IPS DF 6.9 (cell line): ENCODE measurements around the gene G3BP1.

Experiments used
- DNase-seq: peaks from one replicate; pipeline ENCODE4 v3.0.0-alpha.2; 2013; ENCODE audit warnings: low read depth, low spot score
- H3K27ac ChIP-seq: one replicate; pipeline ENCODE4 v1.5.1; 2013; ENCODE audit warnings: low read length, control low read depth
- H3K27me3 ChIP-seq: 2 replicates; pipeline ENCODE4 v1.6.1; 2013; ENCODE audit warnings: mild to moderate bottlenecking, low read length; ENCODE audit not compliant: control insufficient read depth, insufficient read depth
- H3K36me3 ChIP-seq: 2 replicates; pipeline ENCODE4 v1.6.1; 2013; ENCODE audit warnings: low read length; ENCODE audit not compliant: control insufficient read depth, insufficient read depth
- H3K4me1 ChIP-seq: 2 replicates; pipeline ENCODE4 v1.6.1; 2013; ENCODE audit warnings: low read length; ENCODE audit not compliant: control insufficient read depth, insufficient read depth
- H3K4me3 ChIP-seq: 2 replicates; pipeline ENCODE4 v1.5.1; 2013; ENCODE audit warnings: mild to moderate bottlenecking, low read length
- H3K9me3 ChIP-seq: 2 replicates; pipeline ENCODE4 v1.6.1; 2013; ENCODE audit warnings: low read length, inconsistent platforms; ENCODE audit not compliant: control insufficient read depth, insufficient read depth
- WGBS: extraction: QIAGEN DNeasy Blood & Tissue Kit; methylation state at CpG from one replicate; pipeline ENCODE4 v1.1.7; 2013; ENCODE audit warnings: mixed read lengths, missing lambda C conversion rate; ENCODE audit not compliant: insufficient read length, insufficient coverage; 5-methylcytosine and 5-hydroxymethylcytosine counted together

G3BP1 gene

GRCh38 chr5:151751593-151751992, 20.2 kb upstream of the G3BP1 start:
- no peaks in the 10 kb centered on the region for H3K27me3 ChIP-seq
- no CpG with 5 or more reads among the region's 4 CpGs for WGBS

GRCh38 chr5:151755383-151755782, 16.4 kb upstream of the G3BP1 start:
- no peak for DNase-seq
- Histone ChIP-seq H3K27me3 (no peaks in the 10 kb centered on the region; the same call in 1 of the 2 replicates), H3K4me1 (peaks cover 5% of the 10 kb centered on the region; the same call in 1 of the 2 replicates), H3K4me3 (no peak overlapping the region), H3K36me3 (no peaks in the 10 kb centered on the region), H3K9me3 (no peaks in the 10 kb centered on the region), H3K27ac (no peak overlapping the region)
- no CpG with 5 or more reads among the region's 3 CpGs for WGBS

More at GRCh38 chr5:151751593-151751992, 20.2 kb upstream of the G3BP1 start:
- no peak overlapping the region for H3K4me3 ChIP-seq
- H3K36me3 ChIP-seq = no peaks in the 10 kb centered on the region
- DNase-seq = no peak
- H3K9me3 ChIP-seq = no peaks in the 10 kb centered on the region
- H3K27ac ChIP-seq = no peak overlapping the region
- H3K4me1 ChIP-seq = no peaks in the 10 kb centered on the region

GRCh38 chr5:151757233-151758140, 14.3 kb upstream of the G3BP1 start:
- no peak for DNase-seq

GRCh38 chr5:151758141-151758429, 13.7 kb upstream of the G3BP1 start:
- Histone ChIP-seq H3K27ac (no peak overlapping the region), H3K4me3 (peak overlapping the region; percentile 81), H3K9me3 (no peaks in the 10 kb centered on the region; the same call in 1 of the 2 replicates), H3K27me3 (no peaks in the 10 kb centered on the region; the same call in 1 of the 2 replicates), H3K36me3 (no peaks in the 10 kb centered on the region), H3K4me1 (peaks cover 5% of the 10 kb centered on the region; the same call in 1 of the 2 replicates)
- no peak for DNase-seq
- WGBS = no CpG with 5 or more reads among the region's 11 CpGs

More at GRCh38 chr5:151757233-151758140, 14.3 kb upstream of the G3BP1 start:
- Histone ChIP-seq H3K4me1 (peaks cover 5% of the 10 kb centered on the region; the same call in 1 of the 2 replicates), H3K4me3 (peak overlapping the region; percentile 81; the same call in 1 of the 2 replicates), H3K27ac (no peak overlapping the region), H3K27me3 (no peaks in the 10 kb centered on the region; the same call in 1 of the 2 replicates), H3K36me3 (no peaks in the 10 kb centered on the region), H3K9me3 (no peaks in the 10 kb centered on the region; the same call in 1 of the 2 replicates)
- no CpG with 5 or more reads among the region's 9 CpGs for WGBS

GRCh38 chr5:151758430-151759241, 13.1 kb upstream of the G3BP1 start, which contains the start of gene ATOX1:
ATOX1 (minus strand) TSS chr5:151758631; CDS start chr5:151758551, 80 bp downstream.
- peak within 1 kb of the TSS; percentile 81 for H3K4me3 ChIP-seq
- H3K9me3 ChIP-seq = no peaks in the 10 kb centered on the region; the same call in 1 of the 2 replicates
- WGBS = no CpG with 5 or more reads among the region's 61 CpGs
- DNase-seq = no peak
- peaks cover 5% of the 10 kb centered on the region; the same call in 1 of the 2 replicates for H3K4me1 ChIP-seq
- H3K27ac ChIP-seq = no peak within 1 kb of the TSS
- no peaks in the 10 kb centered on the region; the same call in 1 of the 2 replicates for H3K27me3 ChIP-seq
- H3K36me3 ChIP-seq = no peaks in the 10 kb centered on the region

GRCh38 chr5:151764801-151765200, 7.0 kb upstream of the G3BP1 start:
- no peak overlapping the region for H3K27ac ChIP-seq
- no peaks in the 10 kb centered on the region for H3K27me3 ChIP-seq
- DNase-seq = no peak
- no peaks in the 10 kb centered on the region for H3K36me3 ChIP-seq
- H3K4me3 ChIP-seq = no peak overlapping the region
- no peaks in the 10 kb centered on the region for H3K4me1 ChIP-seq
- no peaks in the 10 kb centered on the region; the same call in 1 of the 2 replicates for H3K9me3 ChIP-seq

GRCh38 chr5:151766975-151767374, 4.8 kb upstream of the G3BP1 start:
- H3K36me3 ChIP-seq = no peaks in the 10 kb centered on the region
- no peaks in the 10 kb centered on the region for H3K27me3 ChIP-seq
- H3K4me1 ChIP-seq = no peaks in the 10 kb centered on the region
- no peak for DNase-seq
- H3K9me3 ChIP-seq = no peaks in the 10 kb centered on the region
- H3K4me3 ChIP-seq = no peak overlapping the region
- no peak overlapping the region for H3K27ac ChIP-seq

GRCh38 chr5:151770383-151771258, 1.1 kb upstream of the G3BP1 start:
- Histone ChIP-seq H3K4me3 (peak overlapping the region; percentile 82; the same call in 1 of the 2 replicates), H3K4me1 (no peaks in the 10 kb centered on the region), H3K9me3 (no peaks in the 10 kb centered on the region), H3K27ac (no peak overlapping the region), H3K36me3 (no peaks in the 10 kb centered on the region), H3K27me3 (no peaks in the 10 kb centered on the region)
- no peak for DNase-seq
- WGBS = no CpG with 5 or more reads among the region's 75 CpGs

GRCh38 chr5:151772029-151772845, 483 bp downstream of the G3BP1 start:
- H3K9me3 ChIP-seq = no peaks in the 10 kb centered on the region
- no CpG with 5 or more reads among the region's 87 CpGs for WGBS
- no peak overlapping the region for H3K27ac ChIP-seq
- no peaks in the 10 kb centered on the region for H3K36me3 ChIP-seq
- H3K4me3 ChIP-seq = peak overlapping the region; percentile 60
- H3K4me1 ChIP-seq = no peaks in the 10 kb centered on the region
- no peak for DNase-seq
- H3K27me3 ChIP-seq = no peaks in the 10 kb centered on the region
